GM23338 (cell line): ENCODE data around the gene SNAP91. TPM values are rescaled to one million over a fixed set of nuclear protein-coding genes. Genes with fewer than 3 reads are reported as not detected.

Source experiments
- ATAC-seq: fragments of 200-7000 bp; cut with Tn5 transposase; 3 replicates; pipeline ENCODE4 v1.9.1; 2020
- DNase-seq: peaks from one replicate; pipeline ENCODE4 v3.0.0-alpha.2; 2015; ENCODE audit warnings: low spot score
- H2AFZ ChIP-seq: fragments of 200-600 bp; sonication (generic); 2 replicates; pipeline ENCODE4 v1.8.0; 2016; ENCODE audit warnings: antibody characterized with exemption, mild to moderate bottlenecking, moderate library complexity
- H3F3A ChIP-seq: fragments of 200-600 bp; sonication (generic); replicated peaks from 2 replicates; pipeline ENCODE4 v1.8.0; 2017; ENCODE audit warnings: antibody characterized with exemption, mixed run types, low read depth
- H3K27ac ChIP-seq: fragments of 200-600 bp; sonication (generic); 2 replicates; pipeline ENCODE4 v1.6.1; 2016; ENCODE audit warnings: low read depth
- H3K27me3 ChIP-seq: fragments of 200-600 bp; sonication (generic); 2 replicates; pipeline ENCODE4 v1.8.0; 2016; ENCODE audit warnings: mild to moderate bottlenecking, mixed run types, moderate library complexity; ENCODE audit not compliant: insufficient read depth
- H3K36me3 ChIP-seq: fragments of 200-600 bp; sonication (generic); 2 replicates; pipeline ENCODE4 v1.8.0; 2016; ENCODE audit warnings: mild to moderate bottlenecking; ENCODE audit not compliant: insufficient read depth
- H3K4me1 ChIP-seq: fragments of 200-600 bp; sonication (generic); 2 replicates; pipeline ENCODE4 v1.8.0; 2016; ENCODE audit warnings: mild to moderate bottlenecking, moderate library complexity; ENCODE audit not compliant: insufficient read depth
- H3K4me2 ChIP-seq: fragments of 200-600 bp; sonication (generic); 2 replicates; pipeline ENCODE4 v1.7.1; 2017; ENCODE audit warnings: mixed run types
- H3K4me3 ChIP-seq: fragments of 200-600 bp; sonication (generic); 2 replicates; pipeline ENCODE4 v1.6.1; 2016; ENCODE audit warnings: mixed run types
- H3K79me2 ChIP-seq: fragments of 200-600 bp; sonication (generic); replicated peaks from 2 replicates; pipeline ENCODE4 v1.8.0; 2017; ENCODE audit warnings: mild to moderate bottlenecking; ENCODE audit not compliant: insufficient read depth
- H3K9me2 ChIP-seq: fragments of 200-600 bp; sonication (generic); 2 replicates; pipeline ENCODE4 v1.8.0; 2017; ENCODE audit not compliant: insufficient read depth
- H4K20me1 ChIP-seq: fragments of 200-600 bp; sonication (generic); replicated peaks from 2 replicates; pipeline ENCODE4 v1.8.0; 2017; ENCODE audit warnings: mild to moderate bottlenecking; ENCODE audit not compliant: insufficient read depth
- H3K27ac Mint-ChIP-seq: 2 replicates; pipeline ENCODE4 v1.8.0; 2020; ENCODE audit warnings: inconsistent platforms, mild to moderate bottlenecking, moderate library complexity, mixed read lengths
- H3K27me3 Mint-ChIP-seq: 3 replicates; pipeline ENCODE4 v1.8.0; 2022; ENCODE audit warnings: low read depth, mild to moderate bottlenecking, moderate library complexity, mixed read lengths, inconsistent platforms; ENCODE audit not compliant: insufficient read depth, poor library complexity
- H3K36me3 Mint-ChIP-seq: 3 replicates; pipeline ENCODE4 v1.8.0; 2021; ENCODE audit warnings: low read depth, mild to moderate bottlenecking, inconsistent platforms, moderate library complexity, mixed read lengths
- H3K4me1 Mint-ChIP-seq: 3 replicates; pipeline ENCODE4 v1.8.0; 2020; ENCODE audit warnings: mild to moderate bottlenecking, inconsistent platforms, mixed read lengths
- H3K4me3 Mint-ChIP-seq: 3 replicates; pipeline ENCODE4 v1.8.0; 2021; ENCODE audit warnings: moderate library complexity, mild to moderate bottlenecking, inconsistent platforms, mixed read lengths
- H3K9me3 Mint-ChIP-seq: 3 replicates; pipeline ENCODE4 v1.8.0; 2020; ENCODE audit warnings: moderate library complexity, mild to moderate bottlenecking, inconsistent platforms, mixed read lengths
- CREB1 ChIP-seq: fragments of 250-450 bp; sonication (Bioruptor Pico); IDR thresholded peaks from 2 replicates; pipeline ENCODE4 v1.5.0; 2020; ENCODE audit warnings: low read depth, mild to moderate bottlenecking, moderate library complexity
- EZH2 ChIP-seq: fragments of 200-600 bp; sonication (generic); IDR thresholded peaks from one replicate; pipeline ENCODE4 v1.8.0; 2017; ENCODE audit warnings: antibody characterized with exemption, mild to moderate bottlenecking, low read depth; ENCODE audit not compliant: unreplicated experiment
- POLR2AphosphoS5 ChIP-seq: IDR thresholded peaks from 2 replicates; pipeline ENCODE4 v1.6.1; 2016; ENCODE audit warnings: antibody characterized with exemption, low read depth
- polyA plus RNA-seq: library from polyadenylated mRNA; unstranded; fragments of >200 nt; fragmentation: Nextera tagmentation; extraction: Ambion mirVana; gene quantifications from 2 replicates; pipeline ENCODE4 v1.2.1, GENCODE V29; 2016
- total RNA-seq: library from RNA; depleted of rRNA; stranded (reverse); fragments of >200 nt; shearing (Covaris generic); gene quantifications from 2 replicates; pipeline ENCODE4 v1.2.3, GENCODE V29; 2014
- TF ChIP-seq, protein P1 (sequence below): fragments of 250-450 bp; sonication (Bioruptor Pico); IDR thresholded peaks from 2 replicates; pipeline ENCODE4 v1.5.0; 2020; ENCODE audit warnings: mild to moderate bottlenecking, moderate library complexity
- TF ChIP-seq, protein P2 (sequence below): IDR thresholded peaks from 2 replicates; pipeline ENCODE4 v1.6.1; 2016; ENCODE audit warnings: antibody characterized with exemption
- TF ChIP-seq, protein P3 (sequence below): IDR thresholded peaks from one replicate; pipeline ENCODE4 v1.6.1; 2018; ENCODE audit warnings: antibody characterized with exemption; ENCODE audit not compliant: unreplicated experiment

Gene SNAP91
- total and polyA plus RNA-seq, 2 experiments from 2014 or later, result 0.83 to 1.2 TPM

DNA sequence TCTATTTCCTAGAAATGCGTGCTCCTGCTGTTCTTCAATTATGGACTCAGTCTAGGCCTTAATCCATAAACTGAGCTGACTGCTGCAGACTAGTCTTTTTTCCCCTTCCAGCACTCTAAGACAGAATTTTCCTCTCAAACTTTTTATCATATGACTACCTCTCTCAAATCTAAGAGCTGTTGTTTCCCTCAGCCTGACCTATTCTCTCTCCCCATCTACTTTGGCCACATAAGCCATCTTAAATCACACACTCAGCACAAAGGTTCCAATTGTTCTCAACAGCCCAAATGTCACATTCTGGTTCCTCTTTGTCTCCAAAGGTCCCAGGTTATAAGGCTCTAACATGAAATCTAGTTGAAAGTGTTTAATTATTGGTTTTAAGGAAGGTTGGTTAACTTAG is 111.4 kb downstream of the SNAP91 start:
- no peak for DNase-seq
- Mint-ChIP-seq H3K36me3 (no peaks in the 10 kb centered on the region), H3K27me3 (no peaks in the 10 kb centered on the region), H3K4me1 (peaks cover 8% of the 10 kb centered on the region; the same call in 2 of the 3 replicates), H3K4me3 (no peak overlapping the region), H3K9me3 (no peaks in the 10 kb centered on the region; the same call in 2 of the 3 replicates), H3K27ac (peak overlapping the region; percentile 1; the same call in 1 of the 2 replicates)
- H3K79me2 ChIP-seq, result no peaks in the 10 kb centered on the region
- H3F3A ChIP-seq, result no peaks in the 10 kb centered on the region
- H3K4me1 ChIP-seq, result peaks cover 7% of the 10 kb centered on the region; the same call in 1 of the 2 replicates
- no peak for ATAC-seq
- no peak overlapping the region for H3K27ac ChIP-seq
- H4K20me1 ChIP-seq, result no peaks in the 10 kb centered on the region
- no peak overlapping the region for H3K4me2 ChIP-seq
- no peaks in the 10 kb centered on the region for H3K36me3 ChIP-seq
- no peak for TF ChIP-seq CREB1 (CRISPR knock-in tag)
- TF ChIP-seq, protein P1, sequence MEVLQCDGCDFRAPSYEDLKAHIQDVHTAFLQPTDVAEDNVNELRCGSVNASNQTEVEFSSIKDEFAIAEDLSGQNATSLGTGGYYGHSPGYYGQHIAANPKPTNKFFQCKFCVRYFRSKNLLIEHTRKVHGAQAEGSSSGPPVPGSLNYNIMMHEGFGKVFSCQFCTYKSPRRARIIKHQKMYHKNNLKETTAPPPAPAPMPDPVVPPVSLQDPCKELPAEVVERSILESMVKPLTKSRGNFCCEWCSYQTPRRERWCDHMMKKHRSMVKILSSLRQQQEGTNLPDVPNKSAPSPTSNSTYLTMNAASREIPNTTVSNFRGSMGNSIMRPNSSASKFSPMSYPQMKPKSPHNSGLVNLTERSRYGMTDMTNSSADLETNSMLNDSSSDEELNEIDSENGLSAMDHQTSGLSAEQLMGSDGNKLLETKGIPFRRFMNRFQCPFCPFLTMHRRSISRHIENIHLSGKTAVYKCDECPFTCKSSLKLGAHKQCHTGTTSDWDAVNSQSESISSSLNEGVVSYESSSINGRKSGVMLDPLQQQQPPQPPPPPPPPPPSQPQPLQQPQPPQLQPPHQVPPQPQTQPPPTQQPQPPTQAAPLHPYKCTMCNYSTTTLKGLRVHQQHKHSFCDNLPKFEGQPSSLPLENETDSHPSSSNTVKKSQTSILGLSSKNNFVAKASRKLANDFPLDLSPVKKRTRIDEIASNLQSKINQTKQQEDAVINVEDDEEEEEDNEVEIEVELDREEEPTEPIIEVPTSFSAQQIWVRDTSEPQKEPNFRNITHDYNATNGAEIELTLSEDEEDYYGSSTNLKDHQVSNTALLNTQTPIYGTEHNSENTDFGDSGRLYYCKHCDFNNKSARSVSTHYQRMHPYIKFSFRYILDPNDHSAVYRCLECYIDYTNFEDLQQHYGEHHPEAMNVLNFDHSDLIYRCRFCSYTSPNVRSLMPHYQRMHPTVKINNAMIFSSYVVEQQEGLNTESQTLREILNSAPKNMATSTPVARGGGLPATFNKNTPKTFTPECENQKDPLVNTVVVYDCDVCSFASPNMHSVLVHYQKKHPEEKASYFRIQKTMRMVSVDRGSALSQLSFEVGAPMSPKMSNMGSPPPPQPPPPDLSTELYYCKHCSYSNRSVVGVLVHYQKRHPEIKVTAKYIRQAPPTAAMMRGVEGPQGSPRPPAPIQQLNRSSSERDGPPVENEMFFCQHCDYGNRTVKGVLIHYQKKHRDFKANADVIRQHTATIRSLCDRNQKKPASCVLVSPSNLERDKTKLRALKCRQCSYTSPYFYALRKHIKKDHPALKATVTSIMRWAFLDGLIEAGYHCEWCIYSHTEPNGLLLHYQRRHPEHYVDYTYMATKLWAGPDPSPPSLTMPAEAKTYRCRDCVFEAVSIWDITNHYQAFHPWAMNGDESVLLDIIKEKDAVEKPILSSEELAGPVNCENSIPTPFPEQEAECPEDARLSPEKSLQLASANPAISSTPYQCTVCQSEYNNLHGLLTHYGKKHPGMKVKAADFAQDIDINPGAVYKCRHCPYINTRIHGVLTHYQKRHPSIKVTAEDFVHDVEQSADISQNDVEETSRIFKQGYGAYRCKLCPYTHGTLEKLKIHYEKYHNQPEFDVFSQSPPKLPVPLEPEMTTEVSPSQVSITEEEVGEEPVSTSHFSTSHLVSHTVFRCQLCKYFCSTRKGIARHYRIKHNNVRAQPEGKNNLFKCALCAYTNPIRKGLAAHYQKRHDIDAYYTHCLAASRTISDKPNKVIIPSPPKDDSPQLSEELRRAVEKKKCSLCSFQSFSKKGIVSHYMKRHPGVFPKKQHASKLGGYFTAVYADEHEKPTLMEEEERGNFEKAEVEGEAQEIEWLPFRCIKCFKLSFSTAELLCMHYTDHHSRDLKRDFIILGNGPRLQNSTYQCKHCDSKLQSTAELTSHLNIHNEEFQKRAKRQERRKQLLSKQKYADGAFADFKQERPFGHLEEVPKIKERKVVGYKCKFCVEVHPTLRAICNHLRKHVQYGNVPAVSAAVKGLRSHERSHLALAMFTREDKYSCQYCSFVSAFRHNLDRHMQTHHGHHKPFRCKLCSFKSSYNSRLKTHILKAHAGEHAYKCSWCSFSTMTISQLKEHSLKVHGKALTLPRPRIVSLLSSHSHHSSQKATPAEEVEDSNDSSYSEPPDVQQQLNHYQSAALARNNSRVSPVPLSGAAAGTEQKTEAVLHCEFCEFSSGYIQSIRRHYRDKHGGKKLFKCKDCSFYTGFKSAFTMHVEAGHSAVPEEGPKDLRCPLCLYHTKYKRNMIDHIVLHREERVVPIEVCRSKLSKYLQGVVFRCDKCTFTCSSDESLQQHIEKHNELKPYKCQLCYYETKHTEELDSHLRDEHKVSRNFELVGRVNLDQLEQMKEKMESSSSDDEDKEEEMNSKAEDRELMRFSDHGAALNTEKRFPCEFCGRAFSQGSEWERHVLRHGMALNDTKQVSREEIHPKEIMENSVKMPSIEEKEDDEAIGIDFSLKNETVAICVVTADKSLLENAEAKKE (CRISPR knock-in tag), result no peak
- no peak overlapping the region for H3K4me3 ChIP-seq
- no peaks in the 10 kb centered on the region for H3K27me3 ChIP-seq
- H3K9me2 ChIP-seq, result no peaks in the 10 kb centered on the region
- peak overlapping the region; percentile 19; the same call in 1 of the 2 replicates for H2AFZ ChIP-seq

DNA sequence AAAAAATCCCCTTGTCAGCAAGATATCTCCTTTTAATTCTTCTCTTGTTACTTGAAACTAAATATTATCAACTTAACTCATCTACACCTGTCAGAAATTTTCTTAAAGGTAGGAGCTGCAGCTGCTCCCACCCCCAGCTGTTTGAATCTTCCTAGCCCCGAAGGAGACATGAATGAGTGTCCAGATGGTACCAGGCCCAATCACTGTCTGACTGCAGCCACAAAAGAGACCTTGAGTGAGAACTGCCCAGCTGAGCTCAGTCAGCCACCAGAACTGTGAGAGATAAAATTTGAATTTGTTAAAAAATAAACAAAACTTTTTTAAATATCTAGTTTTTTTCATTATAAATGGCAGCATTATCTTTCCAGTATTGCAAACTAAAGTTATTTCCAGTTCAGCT is 111.8 kb downstream of the SNAP91 start:
- H3K27me3 ChIP-seq, result no peaks in the 10 kb centered on the region
- no peaks in the 10 kb centered on the region for H3F3A ChIP-seq
- H3K4me1 ChIP-seq, result peaks cover 7% of the 10 kb centered on the region; the same call in 1 of the 2 replicates
- peaks cover 8% of the 10 kb centered on the region; the same call in 2 of the 3 replicates for H3K4me1 Mint-ChIP-seq
- no peaks in the 10 kb centered on the region for H3K36me3 ChIP-seq
- DNase-seq (no peak), ATAC-seq (no peak)
- H2AFZ ChIP-seq, result no peak overlapping the region
- H3K4me3 ChIP-seq, result no peak overlapping the region
- no peak overlapping the region for H3K27ac ChIP-seq
- H3K9me3 Mint-ChIP-seq, result peaks cover 1% of the 10 kb centered on the region; the same call in 2 of the 3 replicates
- H3K79me2 ChIP-seq, result no peaks in the 10 kb centered on the region
- no peaks in the 10 kb centered on the region for H3K27me3 Mint-ChIP-seq
- H3K36me3 Mint-ChIP-seq, result peaks cover under 1% of the 10 kb centered on the region; the same call in 1 of the 3 replicates
- H3K4me3 Mint-ChIP-seq, result no peak overlapping the region
- H4K20me1 ChIP-seq, result no peaks in the 10 kb centered on the region
- H3K9me2 ChIP-seq, result no peaks in the 10 kb centered on the region
- no peak overlapping the region for H3K4me2 ChIP-seq
- H3K27ac Mint-ChIP-seq, result no peak overlapping the region
- TF ChIP-seq POLR2AphosphoS5, result no peak
- no peak for TF ChIP-seq CREB1 (CRISPR knock-in tag)
- TF ChIP-seq, protein P2, sequence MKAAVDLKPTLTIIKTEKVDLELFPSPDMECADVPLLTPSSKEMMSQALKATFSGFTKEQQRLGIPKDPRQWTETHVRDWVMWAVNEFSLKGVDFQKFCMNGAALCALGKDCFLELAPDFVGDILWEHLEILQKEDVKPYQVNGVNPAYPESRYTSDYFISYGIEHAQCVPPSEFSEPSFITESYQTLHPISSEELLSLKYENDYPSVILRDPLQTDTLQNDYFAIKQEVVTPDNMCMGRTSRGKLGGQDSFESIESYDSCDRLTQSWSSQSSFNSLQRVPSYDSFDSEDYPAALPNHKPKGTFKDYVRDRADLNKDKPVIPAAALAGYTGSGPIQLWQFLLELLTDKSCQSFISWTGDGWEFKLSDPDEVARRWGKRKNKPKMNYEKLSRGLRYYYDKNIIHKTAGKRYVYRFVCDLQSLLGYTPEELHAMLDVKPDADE, result no peak
- no peak for TF ChIP-seq EZH2
- TF ChIP-seq, protein P3, sequence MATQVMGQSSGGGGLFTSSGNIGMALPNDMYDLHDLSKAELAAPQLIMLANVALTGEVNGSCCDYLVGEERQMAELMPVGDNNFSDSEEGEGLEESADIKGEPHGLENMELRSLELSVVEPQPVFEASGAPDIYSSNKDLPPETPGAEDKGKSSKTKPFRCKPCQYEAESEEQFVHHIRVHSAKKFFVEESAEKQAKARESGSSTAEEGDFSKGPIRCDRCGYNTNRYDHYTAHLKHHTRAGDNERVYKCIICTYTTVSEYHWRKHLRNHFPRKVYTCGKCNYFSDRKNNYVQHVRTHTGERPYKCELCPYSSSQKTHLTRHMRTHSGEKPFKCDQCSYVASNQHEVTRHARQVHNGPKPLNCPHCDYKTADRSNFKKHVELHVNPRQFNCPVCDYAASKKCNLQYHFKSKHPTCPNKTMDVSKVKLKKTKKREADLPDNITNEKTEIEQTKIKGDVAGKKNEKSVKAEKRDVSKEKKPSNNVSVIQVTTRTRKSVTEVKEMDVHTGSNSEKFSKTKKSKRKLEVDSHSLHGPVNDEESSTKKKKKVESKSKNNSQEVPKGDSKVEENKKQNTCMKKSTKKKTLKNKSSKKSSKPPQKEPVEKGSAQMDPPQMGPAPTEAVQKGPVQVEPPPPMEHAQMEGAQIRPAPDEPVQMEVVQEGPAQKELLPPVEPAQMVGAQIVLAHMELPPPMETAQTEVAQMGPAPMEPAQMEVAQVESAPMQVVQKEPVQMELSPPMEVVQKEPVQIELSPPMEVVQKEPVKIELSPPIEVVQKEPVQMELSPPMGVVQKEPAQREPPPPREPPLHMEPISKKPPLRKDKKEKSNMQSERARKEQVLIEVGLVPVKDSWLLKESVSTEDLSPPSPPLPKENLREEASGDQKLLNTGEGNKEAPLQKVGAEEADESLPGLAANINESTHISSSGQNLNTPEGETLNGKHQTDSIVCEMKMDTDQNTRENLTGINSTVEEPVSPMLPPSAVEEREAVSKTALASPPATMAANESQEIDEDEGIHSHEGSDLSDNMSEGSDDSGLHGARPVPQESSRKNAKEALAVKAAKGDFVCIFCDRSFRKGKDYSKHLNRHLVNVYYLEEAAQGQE, result no peak
